B cell (primary cell): ENCODE data around the gene TMOD3. TPM values are rescaled to one million over a fixed set of nuclear protein-coding genes. Genes with fewer than 3 reads are reported as not detected.

ENCODE experiments used
- ATAC-seq: fragments of 200-7000 bp; cut with Tn5 transposase; one replicate; pipeline ENCODE4 v1.10.0; 2021; ENCODE audit warnings: low read depth, mild to moderate bottlenecking, moderate number of reproducible peaks, moderate library complexity
- CTCF ChIA-PET: fragments of 350-600 bp; sonication (Branson Sonifier 250); formaldehyde crosslinking; loops from one replicate; lab custom pipeline; 2021; ENCODE audit warnings: antibody characterized with exemption, inconsistent platforms; lab: Charles Lee
- POLR2A ChIA-PET: fragments of 350-600 bp; sonication (Branson Sonifier 250); formaldehyde crosslinking; loops from one replicate; lab custom pipeline; 2021; ENCODE audit warnings: antibody characterized with exemption; lab: Charles Lee
- DNase-seq: peaks from one replicate; pipeline ENCODE4 v3.0.0; 2013
- H2AFZ ChIP-seq: 2 replicates; pipeline ENCODE4 v1.6.1; 2012; ENCODE audit warnings: mild to moderate bottlenecking, low read depth, low read length; ENCODE audit not compliant: insufficient read depth, poor library complexity, severe bottlenecking
- H3K27ac ChIP-seq, 2 donors: 1 replicate in 1 of 2; 2 replicates in 1 of 2; pipeline ENCODE4 v1.5.1; 2012 to 2013; ENCODE audit warnings: low read length in 2 of 2, mild to moderate bottlenecking in 2 of 2, moderate library complexity in 1 of 2
- H3K27me3 ChIP-seq, 4 experiments: fragments of 200-600 bp in 1 of 4; sonication (generic) in 1 of 4; replicated peaks in 1 of 4; 1 replicate in 2 of 4; 2 replicates in 2 of 4; pipeline versions ENCODE4 v1.6.1 to v1.7.0; 2013 to 2016; ENCODE audit warnings: low read length in 3 of 4, mild to moderate bottlenecking in 2 of 4, mixed read lengths in 1 of 4, moderate library complexity in 1 of 4; ENCODE audit not compliant: insufficient read depth in 4 of 4, control insufficient read depth in 3 of 4; ENCODE audit errors: control extremely low read depth in 1 of 4
- H3K36me3 ChIP-seq, 2 experiments: replicated peaks in 1 of 2; 1 replicate in 1 of 2; 2 replicates in 1 of 2; pipeline versions ENCODE4 v1.6.1 to v1.7.1; 2013; ENCODE audit warnings: low read length in 1 of 2; ENCODE audit not compliant: insufficient read depth in 2 of 2, control insufficient read depth in 1 of 2; ENCODE audit errors: control extremely low read depth in 1 of 2, extremely low read depth in 1 of 2
- H3K4me1 ChIP-seq, 2 donors: fragments of 200-600 bp in 1 of 2; sonication (generic) in 1 of 2; 1 replicate in 1 of 2; 2 replicates in 1 of 2; pipeline versions ENCODE4 v1.5.1 to v1.6.1; 2013 to 2017; ENCODE audit warnings: low read length in 2 of 2; ENCODE audit not compliant: control insufficient read depth in 2 of 2, insufficient read depth in 2 of 2
- H3K4me2 ChIP-seq: replicated peaks from 2 replicates; pipeline ENCODE3; 2012; ENCODE audit warnings: mild to moderate bottlenecking, low read depth, low read length; ENCODE audit not compliant: poor library complexity, severe bottlenecking
- H3K4me3 ChIP-seq, 5 experiments: fragments of 200-600 bp in 1 of 5; sonication (generic) in 1 of 5; 1 replicate in 3 of 5; 2 replicates in 2 of 5; pipeline versions ENCODE4 v1.5.1 to v1.7.0; 2011 to 2016; ENCODE audit warnings: low read length in 4 of 5, mild to moderate bottlenecking in 4 of 5, low read depth in 2 of 5, control low read depth in 1 of 5, moderate library complexity in 1 of 5; ENCODE audit not compliant: insufficient read depth in 1 of 5; ENCODE audit errors: control extremely low read depth in 1 of 5, extremely low read depth in 1 of 5
- H3K79me2 ChIP-seq: fragments of 200-600 bp; sonication (generic); one replicate; pipeline ENCODE4 v1.6.0; 2016; ENCODE audit warnings: low read length; ENCODE audit not compliant: control insufficient read depth, insufficient read depth
- H3K9ac ChIP-seq: fragments of 200-600 bp; sonication (generic); 2 replicates; pipeline ENCODE4 v1.6.1; 2017; ENCODE audit warnings: mild to moderate bottlenecking, low read length, moderate library complexity
- H3K9me3 ChIP-seq, 3 donors: one replicate each; pipeline versions ENCODE4 v1.6.1 to v1.7.1; 2013; ENCODE audit warnings: low read length in 2 of 3; ENCODE audit not compliant: control insufficient read depth in 2 of 3, insufficient read depth in 1 of 3; ENCODE audit errors: control extremely low read depth in 1 of 3
- H4K20me1 ChIP-seq: 2 replicates; pipeline ENCODE4 v1.6.0; 2012; ENCODE audit warnings: mild to moderate bottlenecking, low read length; ENCODE audit not compliant: insufficient read depth, control insufficient read depth, poor library complexity, severe bottlenecking
- H3K27ac Mint-ChIP-seq: one replicate; pipeline ENCODE4 v1.8.0; 2021; ENCODE audit warnings: mixed read lengths
- H3K27me3 Mint-ChIP-seq: one replicate; pipeline ENCODE4 v1.8.0; 2021; ENCODE audit warnings: mixed read lengths
- H3K4me1 Mint-ChIP-seq: one replicate; pipeline ENCODE4 v1.8.0; 2021; ENCODE audit warnings: mixed read lengths
- H3K4me3 Mint-ChIP-seq: one replicate; pipeline ENCODE4 v1.8.0; 2021; ENCODE audit warnings: mixed read lengths
- H3K9me3 Mint-ChIP-seq: one replicate; pipeline ENCODE4 v1.8.0; 2022; ENCODE audit warnings: mixed read lengths; ENCODE audit not compliant: insufficient read depth
- CTCF ChIP-seq: fragments of 200-600 bp; IDR thresholded peaks from one replicate; pipeline ENCODE4 v1.8.0; 2022; ENCODE audit warnings: antibody characterized with exemption, mild to moderate bottlenecking
- EZH2 ChIP-seq: IDR thresholded peaks from 2 replicates; pipeline ENCODE4 v1.6.1; 2012; ENCODE audit warnings: borderline replicate concordance, low read depth, mild to moderate bottlenecking, moderate library complexity, low read length; ENCODE audit not compliant: insufficient read depth, poor library complexity, severe bottlenecking
- WGBS: methylation state at CpG from one replicate; pipeline ENCODE4 v1.1.5; 2013; ENCODE audit warnings: missing lambda C conversion rate; ENCODE audit not compliant: insufficient coverage; 5-methylcytosine and 5-hydroxymethylcytosine counted together
- intact Hi-C: fragments of 100-400 bp; cut with micrococcal nuclease; formaldehyde crosslinking; loops from one replicate; pipeline ENCODE4 v1.10.0; 2022
- polyA plus RNA-seq: library from polyadenylated mRNA; depleted of rRNA; stranded (reverse); fragments of >200 nt; gene quantifications from 2 replicates; pipeline ENCODE4 v1.2.3, GENCODE V29; 2012
- total RNA-seq, 2 donors: library from RNA; stranded (reverse); fragments of 120-200 nt in 1 of 2; gene quantifications; 1 replicate in 1 of 2; 2 replicates in 1 of 2; pipeline versions ENCODE4 v1.2.3 to v1.2.4, GENCODE V29; 2013 to 2022

The TMOD3 gene
- total and polyA plus RNA-seq, 2 donors (not counting 1 experiment from before 2014, with no cell fraction given), result 7.2 to 52.1 TPM

GRCh38 chr15:51844747-51845426, 15.4 kb downstream of the TMOD3 start:
- Histone ChIP-seq H3K4me2 (no peak overlapping the region), H3K27ac (no peak overlapping the region), H3K9me3 (no peaks in the 10 kb centered on the region), H3K9ac (no peak overlapping the region), H3K36me3 (no peaks in the 10 kb centered on the region), H3K27me3 (no peaks in the 10 kb centered on the region), H2AFZ (no peak overlapping the region), H4K20me1 (peaks cover 47% of the 10 kb centered on the region), H3K4me3 (no peak overlapping the region), H3K4me1 (peaks cover 23 to 29% of the 10 kb centered on the region in 2 donors), H3K79me2 (peaks cover 100% of the 10 kb centered on the region)
- intact Hi-C loops, result no loop called here
- Mint-ChIP-seq H3K4me3 (no peak overlapping the region), H3K9me3 (no peaks in the 10 kb centered on the region), H3K27me3 (no peaks in the 10 kb centered on the region), H3K4me1 (peaks cover 63% of the 10 kb centered on the region), H3K27ac (no peak overlapping the region)
- POLR2A ChIA-PET, result no interaction called here
- TF ChIP-seq EZH2 (no peak), CTCF (no peak)
- DNase-seq, result no peak
- no peak for ATAC-seq
- WGBS, result 100% methylated on average over 2 of the region's 4 CpGs
- CTCF ChIA-PET, result interaction anchor here (0.6 to 1.3 kb wide), 2 partner anchors 15 to 1761 kb away, joined by 3 to 4 read pairs; no protein-coding TSS in a partner anchor

GRCh38 chr15:51846066-51846462, 16.6 kb downstream of the TMOD3 start:
- Histone ChIP-seq H3K4me3 (no peak overlapping the region), H3K4me1 (peaks cover 23 to 29% of the 10 kb centered on the region in 2 donors), H3K9me3 (no peaks in the 10 kb centered on the region), H3K79me2 (peaks cover 100% of the 10 kb centered on the region), H2AFZ (no peak overlapping the region), H3K4me2 (no peak overlapping the region), H3K27me3 (no peaks in the 10 kb centered on the region), H3K27ac (no peak overlapping the region), H4K20me1 (peaks cover 55% of the 10 kb centered on the region), H3K9ac (no peak overlapping the region), H3K36me3 (no peaks in the 10 kb centered on the region)
- no peak for ATAC-seq
- H3K9me3 Mint-ChIP-seq, result no peaks in the 10 kb centered on the region
- CTCF ChIA-PET, result no interaction called here
- no peak overlapping the region for H3K27ac Mint-ChIP-seq
- no peak for TF ChIP-seq EZH2
- TF ChIP-seq CTCF, result no peak
- POLR2A ChIA-PET, result no interaction called here
- 100% methylated on average over 2 of the region's 3 CpGs for WGBS
- no peaks in the 10 kb centered on the region for H3K27me3 Mint-ChIP-seq
- no peak overlapping the region for H3K4me3 Mint-ChIP-seq
- no peak for DNase-seq
- H3K4me1 Mint-ChIP-seq, result peaks cover 63% of the 10 kb centered on the region
- intact Hi-C loops, result no loop called here
